HepG2 (cell line): Measurements from ENCODE around the gene RASGRP2. TPM values are rescaled to one million over a fixed set of nuclear protein-coding genes. Genes with fewer than 3 reads are reported as not detected.
A peak's percentile ranks its signal among the peaks of the same experiment; 100 is the strongest.

Experiments used
- AGO2 ChIP-seq: fragments of 200-400 bp; formaldehyde crosslinking; optimal IDR thresholded peaks from 2 replicates; pipeline ENCODE3; 2017; ENCODE audit warnings: mild to moderate bottlenecking, low read depth, low read length, moderate library complexity
- KAT8 ChIP-seq: IDR thresholded peaks from 2 replicates; pipeline ENCODE4 v1.6.1; 2016; ENCODE audit warnings: missing genetic modification reagents, missing compliant biosample characterization
- KLF16 ChIP-seq, 2 experiments: sonication (generic) in 1 of 2; formaldehyde crosslinking in 1 of 2; IDR thresholded peaks; 2 replicates each; pipeline versions ENCODE4 v1.6.1 to v1.8.0; 2016 to 2023; ENCODE audit warnings: missing genetic modification reagents in 2 of 2, missing compliant biosample characterization in 1 of 2
- MIER2 ChIP-seq: IDR thresholded peaks from 2 replicates; pipeline ENCODE4 v1.6.1; 2016; ENCODE audit warnings: missing biosample characterization, missing genetic modification reagents
- POLR2A ChIP-seq, 2 experiments: IDR thresholded peaks; 2 replicates each; pipeline ENCODE4 v1.6.1; 2011; ENCODE audit warnings: low read depth in 2 of 2, low read length in 2 of 2, mild to moderate bottlenecking in 1 of 2, moderate library complexity in 1 of 2; ENCODE audit not compliant: insufficient read depth in 1 of 2
- RBFOX2 ChIP-seq: fragments of 200-400 bp; formaldehyde crosslinking; IDR thresholded peaks from 2 replicates; pipeline ENCODE4 v1.6.1; 2017; ENCODE audit warnings: low read depth, mild to moderate bottlenecking, low read length
- RBM22 ChIP-seq: fragments of 200-400 bp; formaldehyde crosslinking; optimal IDR thresholded peaks from 2 replicates; pipeline ENCODE3; 2017; ENCODE audit warnings: mild to moderate bottlenecking, low read length, moderate library complexity
- SKI ChIP-seq: fragments of 450-650 bp; IDR thresholded peaks from one replicate; pipeline ENCODE4 v1.6.1; 2018; ENCODE audit warnings: mild to moderate bottlenecking; ENCODE audit not compliant: partially characterized antibody
- SNRNP70 ChIP-seq: fragments of 200-400 bp; formaldehyde crosslinking; IDR thresholded peaks from 2 replicates; pipeline ENCODE4 v1.6.1; 2017; ENCODE audit warnings: mild to moderate bottlenecking, low read depth, low read length, moderate library complexity
- THYN1 ChIP-seq: sonication (generic); formaldehyde crosslinking; IDR thresholded peaks from 2 replicates; pipeline ENCODE4 v1.8.1; 2023; ENCODE audit warnings: low read depth, mild to moderate bottlenecking, moderate library complexity, missing genetic modification reagents, borderline replicate concordance
- ZNF598 ChIP-seq: sonication (generic); formaldehyde crosslinking; IDR thresholded peaks from 2 replicates; pipeline ENCODE4 v1.5.1; 2020; ENCODE audit warnings: mild to moderate bottlenecking, missing genetic modification reagents, borderline replicate concordance
- ZNF678 ChIP-seq: sonication (generic); formaldehyde crosslinking; IDR thresholded peaks from 2 replicates; pipeline ENCODE4 v1.4.0; 2020; ENCODE audit warnings: mild to moderate bottlenecking, missing genetic modification reagents
- ZNF782 ChIP-seq: sonication (generic); formaldehyde crosslinking; IDR thresholded peaks from 2 replicates; pipeline ENCODE4 v1.4.0; 2020; ENCODE audit warnings: missing genetic modification reagents, mild to moderate bottlenecking, borderline replicate concordance
- polyA plus RNA-seq, 8 experiments: library from polyadenylated mRNA; depleted of rRNA in 3 of 8; stranded (reverse) in 7 of 8; unstranded in 1 of 8; fragments of >200 nt; fragmentation: Illumina TruSeq in 4 of 8; extraction: Trizol in 4 of 8; gene quantifications; 2 replicates each; pipeline versions ENCODE4 v1.2.1 to v1.2.3, GENCODE V29; 2011 to 2016; ENCODE audit warnings: low read depth in 4 of 8, missing spikeins in 1 of 8, mixed read lengths in 1 of 8; ENCODE audit not compliant: insufficient read depth in 1 of 8
- total RNA-seq, 5 experiments: library from RNA; depleted of rRNA; stranded (reverse); fragments of >200 nt; fragmentation: Illumina TruSeq; extraction: Trizol; gene quantifications; 2 replicates each; pipeline ENCODE4 v1.2.3, GENCODE V29; 2016; ENCODE audit warnings: low read depth in 1 of 5
- TF ChIP-seq, protein P1 (sequence below): sonication (generic); formaldehyde crosslinking; IDR thresholded peaks from 2 replicates; pipeline ENCODE4 v1.4.0; 2020; ENCODE audit warnings: missing genetic modification reagents, borderline replicate concordance
- TF ChIP-seq, protein P2 (sequence below): sonication (generic); formaldehyde crosslinking; IDR thresholded peaks from 2 replicates; pipeline ENCODE4 v1.4.0; 2020; ENCODE audit warnings: missing genetic modification reagents
- TF ChIP-seq, protein P3 (sequence below): IDR thresholded peaks from 2 replicates; pipeline ENCODE4 v1.6.1; 2016; ENCODE audit warnings: missing compliant biosample characterization, missing genetic modification reagents, borderline replicate concordance
- TF ChIP-seq, protein P4 (sequence below): sonication (generic); formaldehyde crosslinking; IDR thresholded peaks from 2 replicates; pipeline ENCODE4 v1.9.0; 2021; ENCODE audit warnings: missing genetic modification reagents, borderline replicate concordance
- TF ChIP-seq, protein P5 (sequence below): sonication (generic); formaldehyde crosslinking; IDR thresholded peaks from 2 replicates; pipeline ENCODE4 v1.8.0; 2022; ENCODE audit warnings: mild to moderate bottlenecking, missing genetic modification reagents, borderline replicate concordance
- TF ChIP-seq, protein P6 (sequence below): IDR thresholded peaks from 2 replicates; pipeline ENCODE4 v1.6.1; 2016; ENCODE audit warnings: mild to moderate bottlenecking, missing biosample characterization, missing genetic modification reagents

Gene RASGRP2
- total and polyA plus RNA-seq, 2 of the 13 experiments (the other 11 are each of a cell fraction or from before 2014, with no cell fraction given), result 0.61 TPM; not detected in 1

DNA sequence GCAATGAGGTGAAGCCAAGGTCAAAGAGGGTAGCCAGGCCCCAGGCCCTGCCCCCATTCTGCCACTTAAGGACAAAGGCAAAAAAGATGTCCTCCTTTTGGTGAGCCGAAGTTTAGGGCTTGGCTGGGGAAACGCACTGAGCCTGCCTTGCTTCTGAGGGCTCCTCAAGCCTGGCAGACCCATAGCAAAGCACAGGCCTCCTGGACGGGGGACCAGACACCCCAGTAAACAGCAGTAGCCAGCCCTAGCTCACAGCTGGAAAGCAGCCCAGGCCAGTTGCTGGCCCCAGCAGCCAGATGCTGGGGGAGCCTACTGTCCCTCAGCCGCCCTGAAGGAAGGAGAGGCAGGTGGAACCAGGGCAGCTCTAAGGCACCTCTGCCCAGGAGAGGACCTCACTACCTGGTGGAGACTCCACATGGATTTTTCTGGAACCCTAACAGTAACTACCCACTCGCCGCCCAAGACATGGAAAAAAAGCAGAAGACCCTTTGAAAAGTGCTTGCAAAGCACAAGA, 19.6 kb upstream of the RASGRP2 start (continued):
- TF ChIP-seq, protein P1, sequence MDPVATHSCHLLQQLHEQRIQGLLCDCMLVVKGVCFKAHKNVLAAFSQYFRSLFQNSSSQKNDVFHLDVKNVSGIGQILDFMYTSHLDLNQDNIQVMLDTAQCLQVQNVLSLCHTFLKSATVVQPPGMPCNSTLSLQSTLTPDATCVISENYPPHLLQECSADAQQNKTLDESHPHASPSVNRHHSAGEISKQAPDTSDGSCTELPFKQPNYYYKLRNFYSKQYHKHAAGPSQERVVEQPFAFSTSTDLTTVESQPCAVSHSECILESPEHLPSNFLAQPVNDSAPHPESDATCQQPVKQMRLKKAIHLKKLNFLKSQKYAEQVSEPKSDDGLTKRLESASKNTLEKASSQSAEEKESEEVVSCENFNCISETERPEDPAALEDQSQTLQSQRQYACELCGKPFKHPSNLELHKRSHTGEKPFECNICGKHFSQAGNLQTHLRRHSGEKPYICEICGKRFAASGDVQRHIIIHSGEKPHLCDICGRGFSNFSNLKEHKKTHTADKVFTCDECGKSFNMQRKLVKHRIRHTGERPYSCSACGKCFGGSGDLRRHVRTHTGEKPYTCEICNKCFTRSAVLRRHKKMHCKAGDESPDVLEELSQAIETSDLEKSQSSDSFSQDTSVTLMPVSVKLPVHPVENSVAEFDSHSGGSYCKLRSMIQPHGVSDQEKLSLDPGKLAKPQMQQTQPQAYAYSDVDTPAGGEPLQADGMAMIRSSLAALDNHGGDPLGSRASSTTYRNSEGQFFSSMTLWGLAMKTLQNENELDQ (CRISPR knock-in tag), result no peak
- TF ChIP-seq KAT8, result no peak
- TF ChIP-seq THYN1, result no peak
- no peak for TF ChIP-seq ZNF782 (CRISPR knock-in tag)
- TF ChIP-seq SKI, result no peak
- no peak for TF ChIP-seq MIER2 (CRISPR knock-in tag)
- TF ChIP-seq ZNF598 (CRISPR knock-in tag), result no peak
- TF ChIP-seq AGO2, result peak; percentile 97
- no peak for TF ChIP-seq ZNF678 (CRISPR knock-in tag)
- no peak for TF ChIP-seq SNRNP70
- 0 out of 2 replicates have a peak, but pooled peaks have one; percentile 31 for TF ChIP-seq RBFOX2
- TF ChIP-seq, protein P2, sequence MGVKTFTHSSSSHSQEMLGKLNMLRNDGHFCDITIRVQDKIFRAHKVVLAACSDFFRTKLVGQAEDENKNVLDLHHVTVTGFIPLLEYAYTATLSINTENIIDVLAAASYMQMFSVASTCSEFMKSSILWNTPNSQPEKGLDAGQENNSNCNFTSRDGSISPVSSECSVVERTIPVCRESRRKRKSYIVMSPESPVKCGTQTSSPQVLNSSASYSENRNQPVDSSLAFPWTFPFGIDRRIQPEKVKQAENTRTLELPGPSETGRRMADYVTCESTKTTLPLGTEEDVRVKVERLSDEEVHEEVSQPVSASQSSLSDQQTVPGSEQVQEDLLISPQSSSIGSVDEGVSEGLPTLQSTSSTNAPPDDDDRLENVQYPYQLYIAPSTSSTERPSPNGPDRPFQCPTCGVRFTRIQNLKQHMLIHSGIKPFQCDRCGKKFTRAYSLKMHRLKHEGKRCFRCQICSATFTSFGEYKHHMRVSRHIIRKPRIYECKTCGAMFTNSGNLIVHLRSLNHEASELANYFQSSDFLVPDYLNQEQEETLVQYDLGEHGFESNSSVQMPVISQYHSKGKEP (CRISPR knock-in tag), result no peak
- TF ChIP-seq, protein P3, sequence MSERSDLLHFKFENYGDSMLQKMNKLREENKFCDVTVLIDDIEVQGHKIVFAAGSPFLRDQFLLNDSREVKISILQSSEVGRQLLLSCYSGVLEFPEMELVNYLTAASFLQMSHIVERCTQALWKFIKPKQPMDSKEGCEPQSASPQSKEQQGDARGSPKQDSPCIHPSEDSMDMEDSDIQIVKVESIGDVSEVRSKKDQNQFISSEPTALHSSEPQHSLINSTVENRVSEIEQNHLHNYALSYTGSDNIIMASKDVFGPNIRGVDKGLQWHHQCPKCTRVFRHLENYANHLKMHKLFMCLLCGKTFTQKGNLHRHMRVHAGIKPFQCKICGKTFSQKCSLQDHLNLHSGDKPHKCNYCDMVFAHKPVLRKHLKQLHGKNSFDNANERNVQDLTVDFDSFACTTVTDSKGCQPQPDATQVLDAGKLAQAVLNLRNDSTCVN (CRISPR knock-in tag), result no peak
- no peak for TF ChIP-seq KLF16 (CRISPR knock-in tag; IDR thresholded peaks at IDR 0.05)
- TF ChIP-seq, protein P4, sequence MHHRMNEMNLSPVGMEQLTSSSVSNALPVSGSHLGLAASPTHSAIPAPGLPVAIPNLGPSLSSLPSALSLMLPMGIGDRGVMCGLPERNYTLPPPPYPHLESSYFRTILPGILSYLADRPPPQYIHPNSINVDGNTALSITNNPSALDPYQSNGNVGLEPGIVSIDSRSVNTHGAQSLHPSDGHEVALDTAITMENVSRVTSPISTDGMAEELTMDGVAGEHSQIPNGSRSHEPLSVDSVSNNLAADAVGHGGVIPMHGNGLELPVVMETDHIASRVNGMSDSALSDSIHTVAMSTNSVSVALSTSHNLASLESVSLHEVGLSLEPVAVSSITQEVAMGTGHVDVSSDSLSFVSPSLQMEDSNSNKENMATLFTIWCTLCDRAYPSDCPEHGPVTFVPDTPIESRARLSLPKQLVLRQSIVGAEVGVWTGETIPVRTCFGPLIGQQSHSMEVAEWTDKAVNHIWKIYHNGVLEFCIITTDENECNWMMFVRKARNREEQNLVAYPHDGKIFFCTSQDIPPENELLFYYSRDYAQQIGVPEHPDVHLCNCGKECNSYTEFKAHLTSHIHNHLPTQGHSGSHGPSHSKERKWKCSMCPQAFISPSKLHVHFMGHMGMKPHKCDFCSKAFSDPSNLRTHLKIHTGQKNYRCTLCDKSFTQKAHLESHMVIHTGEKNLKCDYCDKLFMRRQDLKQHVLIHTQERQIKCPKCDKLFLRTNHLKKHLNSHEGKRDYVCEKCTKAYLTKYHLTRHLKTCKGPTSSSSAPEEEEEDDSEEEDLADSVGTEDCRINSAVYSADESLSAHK (CRISPR knock-in tag), result no peak
- TF ChIP-seq POLR2A (IDR thresholded peaks at IDR 0.05; ENCODE audit: insufficient read depth in 1 of 2, low read depth in 2 of 2, low read length in 2 of 2), result peak in 1 of 2 experiments; percentile 39; a peak in 2 of 4 replicates
- TF ChIP-seq RBM22, result peak; percentile 52
- TF ChIP-seq, protein P5, sequence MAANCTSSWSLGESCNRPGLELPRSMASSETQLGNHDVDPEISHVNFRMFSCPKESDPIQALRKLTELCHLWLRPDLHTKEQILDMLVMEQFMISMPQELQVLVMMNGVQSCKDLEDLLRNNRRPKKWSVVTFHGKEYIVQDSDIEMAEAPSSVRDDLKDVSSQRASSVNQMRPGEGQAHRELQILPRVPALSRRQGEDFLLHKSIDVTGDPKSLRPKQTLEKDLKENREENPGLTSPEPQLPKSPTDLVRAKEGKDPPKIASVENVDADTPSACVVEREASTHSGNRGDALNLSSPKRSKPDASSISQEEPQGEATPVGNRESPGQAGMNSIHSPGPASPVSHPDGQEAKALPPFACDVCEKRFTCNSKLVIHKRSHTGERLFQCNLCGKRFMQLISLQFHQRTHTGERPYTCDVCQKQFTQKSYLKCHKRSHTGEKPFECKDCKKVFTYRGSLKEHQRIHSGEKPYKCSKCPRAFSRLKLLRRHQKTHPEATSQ, result no peak
- TF ChIP-seq, protein P6, sequence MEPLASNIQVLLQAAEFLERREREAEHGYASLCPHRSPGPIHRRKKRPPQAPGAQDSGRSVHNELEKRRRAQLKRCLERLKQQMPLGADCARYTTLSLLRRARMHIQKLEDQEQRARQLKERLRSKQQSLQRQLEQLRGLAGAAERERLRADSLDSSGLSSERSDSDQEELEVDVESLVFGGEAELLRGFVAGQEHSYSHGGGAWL, result no peak
